HG02759 (cell line): Measurements from ENCODE around the gene TNFRSF13B.
"Not testable (repeated sequence)": the region's sequence is repeated elsewhere in the genome, so short reads cannot be mapped to it uniquely, and the experiment has no call there.

ENCODE experiments used
- ATAC-seq: cut with Tn5 transposase; IDR thresholded peaks from one replicate; pipeline ENCODE4 v1.9.1; 2021; ENCODE audit warnings: mild to moderate bottlenecking, moderate library complexity; ENCODE audit not compliant: unreplicated experiment

TNFRSF13B gene

GRCh38 chr17:16962804-16963203 lies 9.1 kb downstream of the TNFRSF13B start:
- no peak for ATAC-seq

GRCh38 chr17:16961792-16962191 lies 10.1 kb downstream of the TNFRSF13B start:
- ATAC-seq, result no peak

GRCh38 chr17:16961022-16961421 lies 10.9 kb downstream of the TNFRSF13B start:
- not testable (repeated sequence) for ATAC-seq

- ATAC-seq, result not testable (repeated sequence)
Measured at GRCh38 chr17:16955011-16955410, 16.9 kb downstream of the TNFRSF13B start.

- no peak for ATAC-seq
Measured at GRCh38 chr17:16954521-16954920, 17.4 kb downstream of the TNFRSF13B start.

- no peak for ATAC-seq
Measured at GRCh38 chr17:16953841-16954240, 18.1 kb downstream of the TNFRSF13B start.

- ATAC-seq, result no peak
Measured at GRCh38 chr17:16953347-16953746, 18.6 kb downstream of the TNFRSF13B start.

- ATAC-seq, result no peak
Measured at GRCh38 chr17:16952401-16952800, 19.5 kb downstream of the TNFRSF13B start.

- no peak for ATAC-seq
Measured at GRCh38 chr17:16950488-16950887, 21.4 kb downstream of the TNFRSF13B start.

- ATAC-seq, result no peak
Measured at GRCh38 chr17:16948587-16949376, 23.1 kb downstream of the TNFRSF13B start.

- ATAC-seq, result no peak
Measured at GRCh38 chr17:16947470-16947869, 24.4 kb downstream of the TNFRSF13B start.

- no peak for ATAC-seq
Measured at GRCh38 chr17:16945663-16946218, 26.2 kb downstream of the TNFRSF13B start.

- no peak for ATAC-seq
Measured at GRCh38 chr17:16945136-16945482, 26.8 kb downstream of the TNFRSF13B start.

- ATAC-seq, result no peak
Measured at GRCh38 chr17:16944334-16945135, 27.4 kb downstream of the TNFRSF13B start.

- ATAC-seq, result no peak
Measured at GRCh38 chr17:16943541-16944333, 28.2 kb downstream of the TNFRSF13B start.

- ATAC-seq, result no peak
Measured at GRCh38 chr17:16943032-16943352, 28.9 kb downstream of the TNFRSF13B start.

- ATAC-seq, result no peak
Measured at GRCh38 chr17:16942141-16943031, 29.5 kb downstream of the TNFRSF13B start.

GRCh38 chr17:16941072-16942036 lies 30.6 kb downstream of the TNFRSF13B start:
- no peak for ATAC-seq
